Kidney epithelial cell (primary cell): Measurements from ENCODE around the gene HRH2. TPM values are rescaled to one million over a fixed set of nuclear protein-coding genes. Genes with fewer than 3 reads are reported as not detected.

Experiments used
- DNase-seq: peaks from one replicate; pipeline ENCODE4 v3.0.0-alpha.2; 2010; ENCODE audit warnings: low read depth
- H3K27me3 ChIP-seq: 2 replicates; pipeline ENCODE4 v1.6.0; 2011; ENCODE audit warnings: low read length; ENCODE audit not compliant: control insufficient read depth, insufficient read depth
- H3K36me3 ChIP-seq: 2 replicates; pipeline ENCODE4 v1.5.1; 2011; ENCODE audit warnings: low read length; ENCODE audit not compliant: control insufficient read depth, insufficient read depth
- H3K4me3 ChIP-seq: 2 replicates; pipeline ENCODE4 v1.5.1; 2011; ENCODE audit warnings: low read depth, mild to moderate bottlenecking, control low read depth, low read length
- CTCF ChIP-seq: IDR thresholded peaks from 2 replicates; pipeline ENCODE4 v1.5.1; 2011; ENCODE audit warnings: mild to moderate bottlenecking, moderate library complexity, low read length, control low read depth, inconsistent platforms; ENCODE audit not compliant: insufficient read depth, poor library complexity, severe bottlenecking
- total RNA-seq: library from RNA; depleted of rRNA; stranded (reverse); fragments of >200 nt; gene quantifications from 2 replicates; pipeline ENCODE4 v1.2.3, GENCODE V29; 2015

HRH2 gene
- total RNA-seq, 1 donor from 2014 or later, result 2.7 TPM

GRCh38 chr5:175627005-175627404 lies 30.9 kb upstream of the HRH2 start:
- no peak for TF ChIP-seq CTCF
- H3K27me3 ChIP-seq, result no peaks in the 10 kb centered on the region
- H3K36me3 ChIP-seq, result no peaks in the 10 kb centered on the region
- no peak for DNase-seq
- no peak overlapping the region for H3K4me3 ChIP-seq

- Histone ChIP-seq H3K36me3 (no peaks in the 10 kb centered on the region), H3K4me3 (no peak overlapping the region), H3K27me3 (no peaks in the 10 kb centered on the region)
- TF ChIP-seq CTCF, result no peak
- no peak for DNase-seq
These were observed 30.1 kb upstream of the HRH2 start for GRCh38 chr5:175627739-175628138.

GRCh38 chr5:175628668-175629067 lies 29.2 kb upstream of the HRH2 start:
- no peaks in the 10 kb centered on the region for H3K36me3 ChIP-seq
- H3K4me3 ChIP-seq, result no peak overlapping the region
- no peak for TF ChIP-seq CTCF
- H3K27me3 ChIP-seq, result no peaks in the 10 kb centered on the region
- no peak for DNase-seq

- Histone ChIP-seq H3K27me3 (no peaks in the 10 kb centered on the region), H3K4me3 (no peak overlapping the region), H3K36me3 (no peaks in the 10 kb centered on the region)
- no peak for TF ChIP-seq CTCF
- DNase-seq, result no peak
These were observed 28.6 kb upstream of the HRH2 start for GRCh38 chr5:175629261-175629660.

GRCh38 chr5:175629793-175630192 lies 28.1 kb upstream of the HRH2 start:
- Histone ChIP-seq H3K36me3 (no peaks in the 10 kb centered on the region), H3K4me3 (no peak overlapping the region), H3K27me3 (no peaks in the 10 kb centered on the region)
- no peak for TF ChIP-seq CTCF
- DNase-seq, result no peak

- no peak for DNase-seq
- no peak overlapping the region for H3K4me3 ChIP-seq
- no peaks in the 10 kb centered on the region for H3K36me3 ChIP-seq
- no peaks in the 10 kb centered on the region for H3K27me3 ChIP-seq
- TF ChIP-seq CTCF, result no peak
These were observed 21.9 kb upstream of the HRH2 start for GRCh38 chr5:175635854-175636584.
